Measurements from ENCODE around the gene TTN. TPM values are rescaled to one million over a fixed set of nuclear protein-coding genes. Genes with fewer than 3 reads are reported as not detected.

The TTN gene
- total RNA-seq, 2 experiments from 2014 or later = 0.02 to 0.19 TPM

DNA sequence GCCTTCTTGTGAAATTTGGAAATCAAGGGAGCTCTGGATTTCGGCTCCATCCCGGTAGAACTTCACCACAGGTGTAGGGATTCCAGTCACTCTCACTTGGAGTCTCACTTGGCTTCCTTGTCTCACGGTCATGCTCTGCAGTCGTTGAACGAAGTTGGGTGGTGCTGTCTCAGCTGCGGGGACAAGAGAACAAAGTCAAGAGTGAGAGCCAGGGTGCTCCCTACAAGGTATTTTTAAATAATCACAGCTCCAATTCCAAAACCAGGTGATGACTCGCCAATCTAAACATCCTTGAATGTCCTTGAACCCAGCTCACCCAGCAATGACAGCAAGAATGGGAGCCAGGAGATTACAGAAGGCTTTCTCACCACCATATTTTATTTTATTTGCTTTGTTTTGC is 6.7 kb downstream of the TTN start:
- no peaks in the 10 kb centered on the region for H3K9me2 ChIP-seq (ENCODE audit: insufficient read depth, low read length)
- H2AFZ ChIP-seq (ENCODE audit: low read length) = no peak overlapping the region
- intact Hi-C loops (cut with micrococcal nuclease; ENCODE audit: unreplicated experiment) = no loop called here
- no peaks in the 10 kb centered on the region for H3K4me1 ChIP-seq (ENCODE audit: insufficient read depth, low read length, poor library complexity, severe bottlenecking)
- BruUV-seq (replicated peaks) = no TSS peak
- no peaks in the 10 kb centered on the region for H3K79me2 ChIP-seq (ENCODE audit: insufficient read depth, low read depth, low read length)
- no peaks in the 10 kb centered on the region for H4K20me1 ChIP-seq (ENCODE audit: insufficient read depth, low read length)
- H3K27ac ChIP-seq (ENCODE audit: low read depth, low read length, poor library complexity, severe bottlenecking) = no peak overlapping the region
- H3K36me3 ChIP-seq (ENCODE audit: insufficient read depth, low read length) = no peaks in the 10 kb centered on the region
- no peak overlapping the region for H3K4me2 ChIP-seq (ENCODE audit: low read length)
- TF ChIP-seq, protein P1, sequence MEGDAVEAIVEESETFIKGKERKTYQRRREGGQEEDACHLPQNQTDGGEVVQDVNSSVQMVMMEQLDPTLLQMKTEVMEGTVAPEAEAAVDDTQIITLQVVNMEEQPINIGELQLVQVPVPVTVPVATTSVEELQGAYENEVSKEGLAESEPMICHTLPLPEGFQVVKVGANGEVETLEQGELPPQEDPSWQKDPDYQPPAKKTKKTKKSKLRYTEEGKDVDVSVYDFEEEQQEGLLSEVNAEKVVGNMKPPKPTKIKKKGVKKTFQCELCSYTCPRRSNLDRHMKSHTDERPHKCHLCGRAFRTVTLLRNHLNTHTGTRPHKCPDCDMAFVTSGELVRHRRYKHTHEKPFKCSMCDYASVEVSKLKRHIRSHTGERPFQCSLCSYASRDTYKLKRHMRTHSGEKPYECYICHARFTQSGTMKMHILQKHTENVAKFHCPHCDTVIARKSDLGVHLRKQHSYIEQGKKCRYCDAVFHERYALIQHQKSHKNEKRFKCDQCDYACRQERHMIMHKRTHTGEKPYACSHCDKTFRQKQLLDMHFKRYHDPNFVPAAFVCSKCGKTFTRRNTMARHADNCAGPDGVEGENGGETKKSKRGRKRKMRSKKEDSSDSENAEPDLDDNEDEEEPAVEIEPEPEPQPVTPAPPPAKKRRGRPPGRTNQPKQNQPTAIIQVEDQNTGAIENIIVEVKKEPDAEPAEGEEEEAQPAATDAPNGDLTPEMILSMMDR (conservative IDR thresholded peaks at IDR 0.05; ENCODE audit: low read length) = no peak
- TF ChIP-seq EZH2phosphoT487 (IDR thresholded peaks at IDR 0.05; ENCODE audit: borderline replicate concordance, low read depth, low read length) = no peak
- H3K4me3 ChIP-seq (ENCODE audit: low read depth, low read length, poor library complexity, severe bottlenecking) = no peak overlapping the region
- no peak for DNase-seq (ENCODE audit: low spot score)
- CTCF ChIA-PET (ENCODE audit: unreplicated experiment) = no interaction called here
- no peaks in the 10 kb centered on the region for H3K9me3 ChIP-seq (ENCODE audit: low read length)
- POLR2A ChIA-PET = interaction anchor here (0.7 kb wide), 1 partner anchor 11 kb away, joined by 3 read pairs; no protein-coding TSS in a partner anchor

DNA sequence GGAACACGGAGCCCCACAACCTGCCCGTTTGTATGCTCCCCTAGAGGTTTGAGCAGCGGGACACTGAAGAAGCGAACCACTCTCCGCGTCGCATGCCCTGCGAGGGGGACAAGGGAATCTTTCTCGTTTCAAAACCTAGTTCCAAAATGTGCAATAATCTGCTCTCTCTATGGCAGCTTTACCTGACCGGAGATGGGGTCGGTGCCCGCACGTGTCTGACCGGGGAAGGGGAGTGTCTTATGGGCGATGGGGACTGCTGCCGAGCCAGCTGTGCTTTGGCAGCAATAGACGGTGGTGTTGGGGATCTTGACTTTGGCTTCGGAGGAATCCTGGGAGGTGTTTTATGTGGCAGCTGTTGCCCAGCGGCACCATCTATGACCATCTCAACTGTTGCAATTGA is 7.9 kb downstream of the TTN start:
- Histone ChIP-seq H3K9me3 (ENCODE audit: low read length) (no peaks in the 10 kb centered on the region), H3K27ac (ENCODE audit: low read depth, low read length, poor library complexity, severe bottlenecking) (no peak overlapping the region), H3K36me3 (ENCODE audit: insufficient read depth, low read length) (no peaks in the 10 kb centered on the region), H3K4me2 (ENCODE audit: low read length) (no peak overlapping the region), H3K4me3 (ENCODE audit: low read depth, low read length, poor library complexity, severe bottlenecking) (no peak overlapping the region), H3K79me2 (ENCODE audit: insufficient read depth, low read depth, low read length) (no peaks in the 10 kb centered on the region), H3K4me1 (ENCODE audit: insufficient read depth, low read length, poor library complexity, severe bottlenecking) (no peaks in the 10 kb centered on the region), H3K9me2 (ENCODE audit: insufficient read depth, low read length) (no peaks in the 10 kb centered on the region), H2AFZ (ENCODE audit: low read length) (no peak overlapping the region), H4K20me1 (ENCODE audit: insufficient read depth, low read length) (no peaks in the 10 kb centered on the region)
- ChIA-PET POLR2A (no interaction called here), CTCF (ENCODE audit: unreplicated experiment) (no interaction called here)
- intact Hi-C loops (cut with micrococcal nuclease; ENCODE audit: unreplicated experiment) = no loop called here
- no peak for TF ChIP-seq EZH2phosphoT487 (IDR thresholded peaks at IDR 0.05; ENCODE audit: borderline replicate concordance, low read depth, low read length)
- TF ChIP-seq, protein P1 (conservative IDR thresholded peaks at IDR 0.05; ENCODE audit: low read length) = no peak
- no peak for DNase-seq (ENCODE audit: low spot score)
- no TSS peak for BruUV-seq (replicated peaks)

DNA sequence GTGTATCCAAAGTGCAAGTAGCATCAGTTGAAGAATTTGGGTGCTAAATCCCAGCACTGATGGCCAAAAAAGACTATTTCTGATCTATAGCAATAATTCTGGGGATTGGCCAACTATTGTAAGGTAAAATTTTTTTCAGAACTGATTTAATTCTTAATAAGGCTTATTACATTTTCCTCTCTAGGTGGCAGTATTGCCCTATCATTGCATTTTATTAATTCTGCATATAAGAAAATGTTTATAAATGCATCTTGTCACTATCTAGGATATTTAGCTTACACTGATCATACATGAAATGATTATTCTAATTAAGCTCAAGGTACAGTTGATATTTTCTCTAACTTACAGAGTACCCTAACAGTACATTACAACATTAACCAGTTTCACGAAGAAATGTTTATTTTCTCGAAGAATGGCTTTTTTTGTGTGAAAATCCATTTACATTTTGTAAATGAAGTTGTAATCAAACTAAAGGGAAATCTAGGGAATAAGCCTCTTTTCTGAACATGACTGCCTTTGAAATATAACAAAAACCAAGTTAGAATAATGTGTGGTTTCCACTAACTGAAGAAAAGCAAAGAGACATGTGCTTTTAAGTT is 11.0 kb downstream of the TTN start:
- H3K4me1 ChIP-seq (ENCODE audit: insufficient read depth, low read length, poor library complexity, severe bottlenecking) = no peaks in the 10 kb centered on the region
- H3K79me2 ChIP-seq (ENCODE audit: insufficient read depth, low read depth, low read length) = no peaks in the 10 kb centered on the region
- POLR2A ChIA-PET = interaction anchor here (0.7 to 1.5 kb wide), 2 partner anchors 13 to 24 kb away, joined by 3 read pairs; no protein-coding TSS in a partner anchor
- DNase-seq (ENCODE audit: low spot score) = peak; percentile 41
- H2AFZ ChIP-seq (ENCODE audit: low read length) = no peak overlapping the region
- no peaks in the 10 kb centered on the region for H3K36me3 ChIP-seq (ENCODE audit: insufficient read depth, low read length)
- intact Hi-C loops (cut with micrococcal nuclease; ENCODE audit: unreplicated experiment) = loop anchor here (1.0 to 2.0 kb wide), 2 partner anchors 119 to 333 kb away; no protein-coding TSS in a partner anchor
- BruUV-seq (replicated peaks) = no TSS peak
- TF ChIP-seq, protein P1 (conservative IDR thresholded peaks at IDR 0.05; ENCODE audit: low read length) = peak; percentile 86
- TF ChIP-seq EZH2phosphoT487 (IDR thresholded peaks at IDR 0.05; ENCODE audit: borderline replicate concordance, low read depth, low read length) = no peak
- H3K4me2 ChIP-seq (ENCODE audit: low read length) = no peak overlapping the region
- H3K27ac ChIP-seq (ENCODE audit: low read depth, low read length, poor library complexity, severe bottlenecking) = no peak overlapping the region
- CTCF ChIA-PET (ENCODE audit: unreplicated experiment) = no interaction called here
- H3K9me2 ChIP-seq (ENCODE audit: insufficient read depth, low read length) = no peaks in the 10 kb centered on the region
- no peaks in the 10 kb centered on the region for H3K9me3 ChIP-seq (ENCODE audit: low read length)
- no peak overlapping the region for H3K4me3 ChIP-seq (ENCODE audit: low read depth, low read length, poor library complexity, severe bottlenecking)
- H4K20me1 ChIP-seq (ENCODE audit: insufficient read depth, low read length) = no peaks in the 10 kb centered on the region
